ENCODE data around the gene TCFL5. TPM values are rescaled to one million over a fixed set of nuclear protein-coding genes. Genes with fewer than 3 reads are reported as not detected.

The TCFL5 gene
- total and polyA plus RNA-seq, 10 of the 15 experiments (the other 5 are each of a cell fraction or from before 2014, with no cell fraction given), result 0.48 to 8.1 (median 3.8) TPM

- no peak overlapping the region for H3K9ac ChIP-seq (ENCODE audit: control insufficient read depth, insufficient read depth, low read length)
- CTCF ChIA-PET, result interaction anchor here (0.6 to 0.9 kb wide), 2 partner anchors 19 to 382 kb away, joined by 3 to 5 read pairs; no protein-coding TSS in a partner anchor
- ATAC-seq (no peak), DNase-seq (ENCODE audit: low read depth, low spot score) (no peak), FAIRE-seq (no peak)
- TF ChIP-seq, protein P1, sequence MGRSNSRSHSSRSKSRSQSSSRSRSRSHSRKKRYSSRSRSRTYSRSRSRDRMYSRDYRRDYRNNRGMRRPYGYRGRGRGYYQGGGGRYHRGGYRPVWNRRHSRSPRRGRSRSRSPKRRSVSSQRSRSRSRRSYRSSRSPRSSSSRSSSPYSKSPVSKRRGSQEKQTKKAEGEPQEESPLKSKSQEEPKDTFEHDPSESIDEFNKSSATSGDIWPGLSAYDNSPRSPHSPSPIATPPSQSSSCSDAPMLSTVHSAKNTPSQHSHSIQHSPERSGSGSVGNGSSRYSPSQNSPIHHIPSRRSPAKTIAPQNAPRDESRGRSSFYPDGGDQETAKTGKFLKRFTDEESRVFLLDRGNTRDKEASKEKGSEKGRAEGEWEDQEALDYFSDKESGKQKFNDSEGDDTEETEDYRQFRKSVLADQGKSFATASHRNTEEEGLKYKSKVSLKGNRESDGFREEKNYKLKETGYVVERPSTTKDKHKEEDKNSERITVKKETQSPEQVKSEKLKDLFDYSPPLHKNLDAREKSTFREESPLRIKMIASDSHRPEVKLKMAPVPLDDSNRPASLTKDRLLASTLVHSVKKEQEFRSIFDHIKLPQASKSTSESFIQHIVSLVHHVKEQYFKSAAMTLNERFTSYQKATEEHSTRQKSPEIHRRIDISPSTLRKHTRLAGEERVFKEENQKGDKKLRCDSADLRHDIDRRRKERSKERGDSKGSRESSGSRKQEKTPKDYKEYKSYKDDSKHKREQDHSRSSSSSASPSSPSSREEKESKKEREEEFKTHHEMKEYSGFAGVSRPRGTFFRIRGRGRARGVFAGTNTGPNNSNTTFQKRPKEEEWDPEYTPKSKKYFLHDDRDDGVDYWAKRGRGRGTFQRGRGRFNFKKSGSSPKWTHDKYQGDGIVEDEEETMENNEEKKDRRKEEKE (IDR thresholded peaks at IDR 0.05), result no peak
- TF ChIP-seq BMI1 (IDR thresholded peaks at IDR 0.05; ENCODE audit: borderline replicate concordance) (no peak), ATF7 (IDR thresholded peaks at IDR 0.05; ENCODE audit: low read depth) (no peak), ESRRA (IDR thresholded peaks at IDR 0.05; ENCODE audit: low read length) (no peak), ZNF207 (IDR thresholded peaks at IDR 0.05; ENCODE audit: borderline replicate concordance) (no peak), KDM1A (IDR thresholded peaks at IDR 0.05; ENCODE audit: borderline replicate concordance) (no peak), POLR2AphosphoS5 (IDR thresholded peaks at IDR 0.05; ENCODE audit: low read length) (no peak)
- TF ChIP-seq, protein P2, sequence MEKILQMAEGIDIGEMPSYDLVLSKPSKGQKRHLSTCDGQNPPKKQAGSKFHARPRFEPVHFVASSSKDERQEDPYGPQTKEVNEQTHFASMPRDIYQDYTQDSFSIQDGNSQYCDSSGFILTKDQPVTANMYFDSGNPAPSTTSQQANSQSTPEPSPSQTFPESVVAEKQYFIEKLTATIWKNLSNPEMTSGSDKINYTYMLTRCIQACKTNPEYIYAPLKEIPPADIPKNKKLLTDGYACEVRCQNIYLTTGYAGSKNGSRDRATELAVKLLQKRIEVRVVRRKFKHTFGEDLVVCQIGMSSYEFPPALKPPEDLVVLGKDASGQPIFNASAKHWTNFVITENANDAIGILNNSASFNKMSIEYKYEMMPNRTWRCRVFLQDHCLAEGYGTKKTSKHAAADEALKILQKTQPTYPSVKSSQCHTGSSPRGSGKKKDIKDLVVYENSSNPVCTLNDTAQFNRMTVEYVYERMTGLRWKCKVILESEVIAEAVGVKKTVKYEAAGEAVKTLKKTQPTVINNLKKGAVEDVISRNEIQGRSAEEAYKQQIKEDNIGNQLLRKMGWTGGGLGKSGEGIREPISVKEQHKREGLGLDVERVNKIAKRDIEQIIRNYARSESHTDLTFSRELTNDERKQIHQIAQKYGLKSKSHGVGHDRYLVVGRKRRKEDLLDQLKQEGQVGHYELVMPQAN (conservative IDR thresholded peaks at IDR 0.05), result no peak
- SMC1A ChIA-PET (ENCODE audit: uncharacterized antibody, unreplicated experiment), result no interaction called here
- H3K27me3 ChIP-seq (replicated peaks in 1 of 2; ENCODE audit: control insufficient read depth in 2 of 2, insufficient read depth in 2 of 2, low read length in 1 of 2), result no peaks in the 10 kb centered on the region; a peak in 1 of 4 replicates
- no peak overlapping the region for H3K27ac ChIP-seq (ENCODE audit: control insufficient read depth, insufficient read depth)
- POLR2A ChIA-PET, result no interaction called here
- H4K20me1 ChIP-seq (ENCODE audit: control insufficient read depth, insufficient read depth), result no peaks in the 10 kb centered on the region; the same call in 1 of the 2 replicates
- no TSS peak for BruUV-seq (replicated peaks)
- no peak overlapping the region for H2AFZ ChIP-seq (ENCODE audit: control insufficient read depth, low read depth, low read length)
- RAD21 ChIA-PET (ENCODE audit: unreplicated experiment), result no interaction called here
- WGBS (ENCODE audit: insufficient coverage, insufficient replicate concordance, low lambda C conversion rate, missing lambda C conversion rate), result 76% methylated on average over 16 of the region's 16 CpGs
- in situ Hi-C loops (cut with MboI), result no loop called here
- H3K36me3 ChIP-seq (ENCODE audit: control insufficient read depth in 2 of 2, insufficient read depth in 2 of 2, low read length in 1 of 2), result peaks cover 0 to 3% of the 10 kb centered on the region in 2 experiments; a peak in 1 of 4 replicates
- no peak overlapping the region for H3K4me2 ChIP-seq (ENCODE audit: control insufficient read depth, insufficient read depth)
- H3K79me2 ChIP-seq (ENCODE audit: control insufficient read depth, insufficient read depth, low read length), result no peaks in the 10 kb centered on the region
- no peaks in the 10 kb centered on the region for H3K9me3 ChIP-seq (replicated peaks; ENCODE audit: control insufficient read depth, insufficient read depth, low read length)
- no peak overlapping the region for H3K4me3 ChIP-seq
- intact Hi-C loops (cut with micrococcal nuclease; ENCODE audit: unreplicated experiment), result no loop called here
- peaks cover 6% of the 10 kb centered on the region for H3K4me1 ChIP-seq (ENCODE audit: control insufficient read depth, insufficient read depth, low read length)
These were observed 19.9 kb downstream of the TCFL5 start for GRCh38 chr20:62841705-62842212.
